DOHH2 (cell line): ENCODE results near the gene OCA2.

Experiments
- CTCF ChIP-seq: fragments of 200-600 bp; sonication (generic); IDR thresholded peaks from one replicate; pipeline ENCODE4 v1.5.1; 2014; ENCODE audit warnings: antibody characterized with exemption, mild to moderate bottlenecking, low read depth, low read length; ENCODE audit not compliant: poor library complexity, severe bottlenecking
- EZH2phosphoT487 ChIP-seq: fragments of 200-600 bp; sonication (generic); IDR thresholded peaks from 2 replicates; pipeline ENCODE4 v1.6.1; 2017; ENCODE audit warnings: borderline replicate concordance, mild to moderate bottlenecking, antibody characterized with exemption, low read length, moderate library complexity, mixed read lengths

GRCh38 chr15:27808182-27808581 is 290.9 kb downstream of the OCA2 start:
- TF ChIP-seq CTCF (no peak), EZH2phosphoT487 (no peak)
